GM21515 (cell line): ENCODE data around the gene EPYC.
"Not testable (repeated sequence)": the region's sequence is repeated elsewhere in the genome, so short reads cannot be mapped to it uniquely, and the experiment has no call there.

Source experiments
- ATAC-seq: cut with Tn5 transposase; IDR thresholded peaks from one replicate; pipeline ENCODE4 v1.9.1; 2021; ENCODE audit not compliant: unreplicated experiment

Gene EPYC

GRCh38 chr12:90991952-90992465, 12.8 kb downstream of the EPYC start:
- no peak for ATAC-seq

- no peak for ATAC-seq
Observed at GRCh38 chr12:90990611-90991010, 14.2 kb downstream of the EPYC start.

- ATAC-seq = no peak
Observed at GRCh38 chr12:90989686-90990111, 15.1 kb downstream of the EPYC start.

GRCh38 chr12:90987520-90987919, 17.3 kb downstream of the EPYC start:
- ATAC-seq = peak; percentile 66

GRCh38 chr12:90987101-90987500, 17.7 kb downstream of the EPYC start:
- no peak for ATAC-seq

GRCh38 chr12:90985331-90985730, 19.4 kb downstream of the EPYC start:
- ATAC-seq = not testable (repeated sequence)

- no peak for ATAC-seq
Observed at GRCh38 chr12:90984114-90984513, 20.7 kb downstream of the EPYC start.

GRCh38 chr12:90982170-90982569, 22.6 kb downstream of the EPYC start:
- ATAC-seq = no peak

- no peak for ATAC-seq
Observed at GRCh38 chr12:90979951-90980350, 24.8 kb downstream of the EPYC start.

GRCh38 chr12:90979019-90979418, 25.8 kb downstream of the EPYC start:
- no peak for ATAC-seq

- peak; percentile 86 for ATAC-seq
Observed at GRCh38 chr12:90978117-90978770, 26.5 kb downstream of the EPYC start.

GRCh38 chr12:90977224-90977623, 27.5 kb downstream of the EPYC start:
- no peak for ATAC-seq

- ATAC-seq = no peak
Observed at GRCh38 chr12:90974286-90974685, 30.5 kb downstream of the EPYC start.

- no peak for ATAC-seq
Observed at GRCh38 chr12:90972226-90972625, 32.5 kb downstream of the EPYC start.

- ATAC-seq = no peak
Observed at GRCh38 chr12:90970911-90971310, 33.9 kb downstream of the EPYC start.

GRCh38 chr12:90970471-90970870, 34.3 kb downstream of the EPYC start:
- no peak for ATAC-seq

GRCh38 chr12:90969851-90970250, 34.9 kb downstream of the EPYC start:
- no peak for ATAC-seq

- ATAC-seq = no peak
Observed at GRCh38 chr12:90969346-90969745, 35.4 kb downstream of the EPYC start.

GRCh38 chr12:90965204-90965603, 39.6 kb downstream of the EPYC start:
- no peak for ATAC-seq

GRCh38 chr12:90964616-90965015, 40.2 kb downstream of the EPYC start:
- no peak for ATAC-seq

- ATAC-seq = no peak
Observed at GRCh38 chr12:90963946-90964345, 40.8 kb downstream of the EPYC start.

GRCh38 chr12:90961154-90961553, 43.6 kb downstream of the EPYC start:
- ATAC-seq = no peak

GRCh38 chr12:90959538-90960139, 45.1 kb downstream of the EPYC start:
- ATAC-seq = peak; percentile 86
